ENCODE results near the gene ATP5F1E.

The ATP5F1E gene

DNA sequence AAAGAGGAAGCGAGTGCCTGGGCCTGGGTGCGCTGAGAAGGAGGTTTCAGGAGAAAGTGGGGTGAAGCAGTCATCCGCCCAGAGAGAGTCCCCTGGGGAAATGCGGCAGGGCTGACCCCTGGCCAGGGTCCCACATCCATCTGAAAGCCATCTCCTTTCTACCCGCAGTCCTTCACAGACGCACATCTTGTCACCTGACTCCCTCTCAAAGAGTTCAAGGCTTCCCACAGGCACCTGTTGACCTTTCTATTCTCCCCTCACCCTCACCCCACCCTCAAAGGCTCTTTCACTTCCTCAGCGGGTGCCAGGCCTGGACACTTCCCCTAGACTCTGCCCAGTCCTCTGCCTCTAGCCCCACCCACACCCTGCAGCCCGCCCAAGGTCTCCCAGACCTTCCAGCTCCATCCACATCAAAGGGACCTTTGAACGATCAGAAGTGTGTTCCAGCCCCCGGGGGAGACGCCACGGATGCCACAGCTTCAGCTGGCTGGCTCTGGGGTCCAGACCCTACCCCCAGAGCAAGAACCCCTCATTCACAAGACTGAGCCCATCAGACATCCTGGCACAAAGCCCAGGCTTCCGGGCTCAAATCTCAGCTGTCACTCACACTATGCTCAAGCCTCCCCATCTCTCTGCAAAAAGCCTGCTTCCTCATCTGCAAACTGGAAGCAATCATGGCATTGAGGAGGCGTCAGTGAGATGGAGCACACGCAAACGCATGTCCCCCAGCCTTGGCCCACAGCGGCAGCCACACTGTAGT is 27.2 kb downstream of the ATP5F1E start:
- no peak for DNase-seq

DNA sequence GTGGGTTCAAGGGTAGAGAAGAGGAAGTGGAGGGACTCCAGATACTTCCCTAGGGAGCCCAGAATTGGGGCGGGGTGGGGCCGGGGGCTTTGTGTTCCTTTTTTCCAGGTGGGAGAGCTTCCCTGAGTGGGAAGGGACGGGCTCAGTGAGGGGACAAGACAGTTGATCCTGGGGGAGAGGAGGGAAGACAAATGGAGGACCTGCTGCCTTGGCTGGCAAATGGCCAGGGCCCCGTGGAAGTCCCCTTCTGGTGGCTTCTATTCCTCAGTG is 27.7 kb downstream of the ATP5F1E start:
- DNase-seq: no peak

DNA sequence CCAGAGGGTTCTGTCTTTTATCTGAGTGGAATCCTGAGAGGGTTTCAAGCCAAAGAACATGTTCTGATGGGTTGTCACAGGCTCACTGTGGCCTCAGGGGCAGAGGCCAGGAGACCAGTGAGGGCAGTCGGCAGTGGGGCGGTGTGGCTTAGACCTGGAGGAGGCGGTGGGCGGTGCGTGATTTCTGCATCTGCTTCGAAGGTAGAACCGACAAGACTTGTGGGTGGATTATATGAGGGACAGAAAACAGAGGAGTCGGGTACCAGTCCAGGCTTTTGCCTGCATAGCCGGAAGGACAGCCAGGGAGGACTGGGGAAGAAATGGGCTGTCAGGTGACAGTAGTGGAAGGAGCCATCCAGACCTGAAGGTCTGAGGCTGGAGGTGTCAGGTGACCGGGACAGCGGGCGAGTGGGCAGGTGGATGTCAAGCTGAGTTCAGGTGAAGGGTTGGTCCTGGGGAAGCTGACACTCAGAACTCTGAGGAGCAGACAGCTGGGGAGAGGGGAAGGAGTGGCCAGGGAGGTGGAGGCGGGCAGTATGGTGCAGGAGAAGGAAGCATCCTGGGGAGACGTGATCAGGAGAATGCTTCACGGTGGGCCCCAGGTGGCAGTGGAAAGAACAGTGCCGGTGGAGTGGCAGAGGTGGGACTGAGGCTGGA is 28.2 kb downstream of the ATP5F1E start:
- no peak for DNase-seq

DNA sequence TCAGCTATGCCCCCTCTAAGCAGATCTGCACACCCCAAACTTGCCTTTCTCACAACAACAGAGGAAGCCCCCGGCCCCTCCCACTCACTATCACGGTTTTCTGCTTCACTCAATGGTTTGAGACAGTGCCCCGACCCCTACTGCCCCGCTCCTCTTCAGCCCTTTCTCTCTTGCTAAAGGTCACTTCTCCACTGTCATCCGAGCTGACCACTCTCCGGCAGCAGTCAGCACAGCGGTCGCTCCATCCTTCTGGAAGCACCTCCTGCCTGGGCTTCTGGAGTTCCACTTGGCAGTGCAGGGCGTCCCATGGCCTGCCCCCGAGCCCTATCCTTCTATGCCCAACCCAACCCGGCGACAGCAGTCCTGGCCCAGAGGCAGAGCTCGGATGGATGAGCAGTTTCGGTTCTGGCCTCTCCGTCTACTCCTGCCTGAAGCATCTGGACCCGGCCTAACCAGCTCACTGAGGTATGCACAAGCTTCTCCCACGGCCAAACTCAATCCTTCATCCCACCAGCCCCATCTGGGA is 29.2 kb downstream of the ATP5F1E start:
- DNase-seq: no peak

DNA sequence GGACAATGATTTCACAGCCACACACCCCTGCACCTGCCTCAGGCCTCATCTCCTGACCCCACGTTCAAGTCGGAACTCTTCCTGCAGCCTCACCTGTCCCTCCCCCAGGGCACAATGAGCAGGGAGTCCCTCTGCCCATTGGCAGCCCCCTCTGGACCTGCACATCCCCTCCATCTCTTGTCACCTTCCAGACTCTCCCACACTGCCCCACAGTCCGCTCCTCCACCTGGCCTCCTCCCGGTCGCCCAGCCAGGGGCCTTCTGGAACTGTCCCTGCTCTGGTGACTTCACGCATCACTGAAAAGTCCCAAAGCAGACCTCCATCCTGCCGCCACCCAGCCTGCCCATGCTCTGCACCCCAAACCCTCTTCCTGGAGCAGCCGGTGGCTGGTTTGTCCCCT is 29.7 kb downstream of the ATP5F1E start:
- DNase-seq: no peak

DNA sequence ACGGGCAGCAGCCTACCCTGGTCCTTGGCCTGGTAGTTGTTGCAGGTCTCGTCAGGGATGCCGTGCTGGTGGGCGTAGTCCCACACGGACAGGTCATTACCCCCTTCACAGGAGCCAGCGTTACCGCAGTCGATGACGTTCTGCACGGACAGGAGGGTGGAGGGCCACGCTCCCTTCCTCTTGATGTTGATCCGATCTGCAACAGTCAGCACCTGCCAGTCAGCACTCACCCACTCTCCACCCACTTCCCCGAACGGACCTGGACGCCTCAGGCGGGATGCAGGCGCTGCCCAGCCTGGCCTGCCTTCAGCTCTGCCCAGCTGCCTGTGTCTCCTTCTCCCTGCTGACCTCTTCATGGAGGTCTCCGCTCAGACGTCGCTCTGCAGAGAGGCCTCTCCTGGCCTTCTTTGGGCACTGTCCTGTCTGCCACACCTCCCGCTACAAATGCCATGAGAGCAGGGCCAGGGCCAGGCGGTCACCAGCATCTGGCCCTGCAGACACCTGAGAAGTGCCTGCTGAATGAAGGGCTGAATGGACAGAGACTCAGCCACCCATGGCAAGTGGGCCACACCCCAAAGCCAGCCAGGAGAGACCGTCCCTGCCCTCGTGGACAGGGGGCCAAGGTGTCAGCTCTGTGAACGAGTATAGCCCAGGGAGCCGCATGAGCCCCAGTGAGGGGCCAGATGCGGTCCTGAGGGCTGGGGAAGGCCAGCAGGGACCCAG is 30.5 kb downstream of the ATP5F1E start:
- no peak for DNase-seq

DNA sequence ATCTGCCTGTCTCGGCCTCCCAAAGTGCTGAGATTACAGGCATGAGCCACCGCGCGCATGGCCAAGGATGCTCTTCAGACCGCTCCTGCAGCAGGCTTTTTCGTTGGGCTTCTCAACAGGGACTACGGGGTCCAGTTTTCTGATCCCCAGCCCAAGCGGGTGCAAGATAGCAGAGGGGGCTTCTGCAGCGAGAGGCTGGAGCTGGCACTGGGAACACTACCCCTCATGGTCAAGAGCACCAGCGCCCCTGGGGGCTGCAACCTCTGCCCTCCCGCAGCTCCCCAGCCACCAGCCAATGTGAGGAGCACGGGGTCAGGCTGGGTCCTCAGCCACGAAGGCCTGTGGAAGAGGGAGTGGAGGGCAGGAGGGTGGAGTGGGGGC is 31.1 kb downstream of the ATP5F1E start:
- DNase-seq: no peak

DNA sequence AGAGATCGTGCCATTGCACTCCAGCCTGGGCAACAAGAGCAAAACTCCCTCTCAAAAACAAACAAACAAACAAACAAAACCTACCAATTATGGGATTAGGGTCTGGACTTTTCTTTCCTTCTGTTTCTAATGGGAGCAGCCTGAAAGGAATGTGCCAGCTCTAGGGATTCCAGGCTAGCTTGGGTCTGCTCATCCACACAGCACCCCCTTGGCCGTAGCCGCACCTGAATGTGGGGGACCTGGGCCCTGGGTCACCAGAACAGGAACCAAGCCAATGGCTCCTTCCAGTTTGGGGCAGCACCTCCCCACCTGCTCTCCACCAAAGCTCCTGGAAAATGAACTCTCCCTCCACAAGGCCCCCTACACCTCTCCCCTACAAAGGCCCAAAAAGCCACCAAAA is 31.8 kb downstream of the ATP5F1E start:
- no peak for DNase-seq

DNA sequence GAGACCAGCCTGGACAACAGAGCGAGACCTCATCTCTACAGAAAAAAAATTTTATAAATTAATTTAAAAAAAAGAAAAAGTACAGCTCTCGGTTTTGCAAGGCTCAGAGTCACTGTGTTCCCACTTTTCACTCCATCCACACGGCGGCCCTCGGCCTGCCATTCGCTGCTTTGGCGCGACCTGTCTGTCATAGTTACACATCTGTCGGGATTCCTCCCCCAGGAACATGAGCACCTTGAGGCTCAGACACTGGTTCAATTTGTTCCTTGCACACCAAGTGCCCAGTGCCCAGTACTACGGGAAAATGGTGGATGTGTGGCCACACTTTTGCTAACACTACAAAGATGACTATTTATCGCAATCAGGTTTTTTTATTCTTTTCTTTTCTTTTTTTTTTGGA is 33.5 kb downstream of the ATP5F1E start:
- DNase-seq: no peak

DNA sequence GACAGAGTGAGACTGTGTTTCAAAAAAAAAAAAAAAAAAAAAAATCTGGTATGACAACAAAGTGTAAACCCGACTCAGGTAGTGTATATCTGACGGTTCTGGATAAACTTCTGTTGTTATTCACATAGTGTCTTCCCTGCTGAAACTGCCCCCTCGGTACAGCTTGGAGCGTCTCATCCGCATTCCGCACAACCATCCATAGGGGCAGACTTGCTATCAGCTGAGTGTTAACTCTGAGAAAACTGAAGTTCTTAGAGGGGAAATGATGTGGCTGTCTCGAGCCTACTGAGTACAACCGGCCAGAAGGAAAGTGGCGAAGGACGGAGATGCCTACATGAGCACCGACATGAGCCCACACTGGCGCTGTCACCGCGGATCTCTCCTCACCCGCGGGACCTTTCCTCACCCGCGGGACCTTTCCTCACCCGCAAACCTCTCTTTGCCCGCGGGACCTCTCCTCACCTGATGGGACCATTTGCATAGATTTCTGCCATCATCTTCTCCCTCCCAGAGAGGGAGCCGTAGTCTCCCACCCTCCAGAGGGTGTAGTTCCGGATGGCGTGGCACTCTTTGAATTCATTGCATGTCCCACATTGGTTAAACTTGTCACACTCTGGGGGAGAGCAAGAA is 34.9 kb downstream of the ATP5F1E start:
- no peak for DNase-seq

DNA sequence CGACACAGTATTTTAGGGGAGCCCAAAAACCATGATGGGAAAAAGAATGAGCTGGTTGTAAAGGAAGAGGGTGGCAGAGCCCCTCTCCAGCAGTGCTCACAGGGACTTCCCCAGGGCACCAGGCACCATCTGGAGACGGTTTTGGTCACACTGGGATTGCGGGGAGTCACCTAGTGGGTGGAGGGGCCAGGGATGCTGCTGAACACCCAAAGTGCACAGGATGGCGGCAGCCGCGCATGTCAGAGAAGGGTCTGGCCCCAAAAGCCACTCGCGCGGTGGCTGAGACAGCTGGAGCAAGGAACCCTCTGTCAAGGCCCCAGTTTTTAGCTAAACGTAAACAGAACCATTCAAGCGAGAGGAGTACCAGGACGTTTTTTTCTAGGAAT is 35.9 kb downstream of the ATP5F1E start:
- no peak for DNase-seq

DNA sequence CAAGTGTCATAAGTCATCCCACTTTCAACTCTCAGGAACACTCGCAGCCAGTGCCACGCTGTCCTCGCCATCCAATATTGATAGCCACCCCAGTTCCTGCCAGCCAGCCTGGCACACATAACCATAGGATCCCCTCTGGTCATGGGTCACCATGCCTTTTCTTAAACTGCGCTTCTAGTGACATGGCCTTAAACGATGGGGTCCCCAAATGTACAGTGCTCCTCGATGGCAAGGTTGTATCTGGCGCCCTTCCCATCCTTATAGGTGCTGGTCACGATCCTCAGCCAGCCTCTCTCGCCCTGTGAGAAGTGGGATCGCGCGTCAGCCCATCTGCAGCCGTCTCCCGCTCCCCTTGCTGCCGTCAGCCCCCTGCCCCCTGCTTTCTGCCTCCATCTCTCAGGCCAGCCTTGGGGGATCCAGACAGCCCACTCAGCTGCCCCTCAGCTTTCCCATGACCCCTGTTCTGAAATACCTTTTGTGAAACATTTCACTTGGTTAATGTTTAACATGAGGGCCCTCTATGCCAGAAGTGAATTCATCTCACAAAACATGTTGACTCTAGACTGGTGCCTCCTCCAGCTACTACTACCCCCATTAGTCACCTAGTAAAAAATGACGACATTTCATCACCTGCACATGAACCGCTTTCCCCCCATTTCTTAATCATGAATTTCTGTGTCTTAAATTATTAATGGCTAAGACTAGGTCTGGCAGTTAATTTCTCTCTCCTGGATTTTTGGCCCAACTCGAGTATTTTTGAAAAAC is 36.5 kb downstream of the ATP5F1E start:
- DNase-seq: no peak

DNA sequence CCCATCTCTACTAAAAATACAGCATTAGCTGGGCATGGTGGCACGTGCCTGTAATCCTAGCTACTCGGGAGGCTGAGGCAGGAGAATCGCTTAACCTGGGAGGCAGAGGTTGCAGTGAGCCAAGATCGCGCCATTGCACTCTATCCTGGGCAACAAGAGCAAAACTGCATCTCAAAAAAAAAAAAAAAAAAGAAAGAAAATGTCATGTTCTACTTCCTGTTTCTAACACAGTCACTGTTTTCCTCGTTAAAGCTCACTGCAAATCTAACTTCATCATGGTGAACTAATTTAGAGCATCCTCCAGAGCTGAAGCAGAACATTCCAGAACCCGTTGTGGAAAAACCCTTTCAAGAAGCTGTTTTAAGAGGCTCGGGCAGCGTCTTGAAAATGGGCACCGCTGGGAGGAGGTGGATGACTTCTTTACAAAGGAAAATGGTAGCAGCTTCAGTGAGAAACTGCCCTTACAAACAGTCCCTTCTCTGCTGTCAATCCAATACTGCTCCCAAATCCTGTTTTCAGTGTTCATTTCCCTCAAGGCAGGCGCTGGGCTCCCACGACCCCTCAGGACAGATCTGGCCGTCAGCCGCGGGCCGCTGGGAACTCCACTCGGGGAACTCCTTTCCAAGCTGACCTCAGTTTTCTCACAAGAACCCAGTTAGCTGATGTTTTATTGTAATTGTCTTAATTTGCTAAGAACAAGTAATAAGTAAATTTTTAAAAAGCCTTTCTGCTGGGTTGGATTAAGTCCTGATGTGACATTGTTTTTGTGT is 37.6 kb downstream of the ATP5F1E start:
- no peak for DNase-seq

DNA sequence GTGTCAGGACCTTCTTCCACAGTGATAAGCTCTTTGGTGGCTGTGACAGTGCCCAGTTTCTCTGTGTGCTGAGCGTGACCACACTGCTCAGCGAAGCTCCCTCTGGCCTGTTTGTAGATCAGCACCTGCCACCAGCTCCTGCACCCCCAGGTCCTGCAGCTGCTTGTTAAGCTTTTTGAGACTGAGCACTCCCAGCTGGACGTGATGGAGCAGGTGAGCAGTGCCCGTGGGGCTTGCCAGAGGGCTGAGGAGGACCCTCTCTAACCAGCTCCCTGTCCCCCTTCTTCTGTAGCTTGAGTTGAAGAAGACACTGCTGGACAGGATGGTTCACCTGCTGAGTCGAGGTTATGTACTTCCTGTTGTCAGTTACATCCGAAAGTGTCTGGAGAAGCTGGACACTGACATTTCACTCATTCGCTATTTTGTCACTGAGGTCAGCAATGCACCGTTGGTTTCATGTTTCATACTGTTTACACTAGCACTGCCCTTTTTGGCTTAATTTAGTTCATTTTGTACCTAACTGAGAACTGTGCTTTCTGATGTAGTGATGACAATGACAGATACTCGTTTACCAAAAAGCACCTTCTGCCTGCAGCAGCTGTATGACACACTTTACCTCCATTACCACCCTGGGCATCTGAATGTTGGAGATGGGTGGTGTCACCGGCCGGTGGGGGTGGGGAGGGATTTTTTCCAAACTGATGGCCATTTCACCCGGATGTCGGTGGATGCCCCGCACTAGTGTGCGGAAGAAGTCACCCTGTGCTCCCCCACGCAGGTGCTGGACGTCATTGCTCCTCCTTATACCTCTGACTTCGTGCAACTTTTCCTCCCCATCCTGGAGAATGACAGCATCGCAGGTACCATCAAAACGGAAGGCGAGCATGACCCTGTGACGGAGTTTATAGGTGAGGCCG is 38.5 kb downstream of the ATP5F1E start:
- DNase-seq: no peak

DNA sequence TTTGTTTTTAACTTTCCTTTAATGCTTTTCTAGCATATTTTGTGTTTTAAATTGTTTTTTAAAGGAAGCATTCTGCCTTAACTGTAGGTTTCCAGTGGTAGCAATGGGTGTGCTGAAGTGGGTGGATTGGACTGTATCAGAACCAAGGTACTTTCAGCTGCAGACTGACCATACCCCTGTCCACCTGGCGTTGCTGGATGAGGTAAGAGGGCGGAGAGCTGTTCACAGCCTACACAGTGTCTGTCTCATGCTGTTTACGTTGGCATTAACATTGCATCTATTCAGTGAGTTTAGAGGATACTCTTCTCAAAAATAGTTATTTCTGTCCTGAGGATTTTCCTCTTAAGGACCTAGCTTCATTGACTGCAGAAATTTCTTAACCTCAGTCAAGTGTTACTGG is 39.2 kb downstream of the ATP5F1E start:
- no peak for DNase-seq

DNA sequence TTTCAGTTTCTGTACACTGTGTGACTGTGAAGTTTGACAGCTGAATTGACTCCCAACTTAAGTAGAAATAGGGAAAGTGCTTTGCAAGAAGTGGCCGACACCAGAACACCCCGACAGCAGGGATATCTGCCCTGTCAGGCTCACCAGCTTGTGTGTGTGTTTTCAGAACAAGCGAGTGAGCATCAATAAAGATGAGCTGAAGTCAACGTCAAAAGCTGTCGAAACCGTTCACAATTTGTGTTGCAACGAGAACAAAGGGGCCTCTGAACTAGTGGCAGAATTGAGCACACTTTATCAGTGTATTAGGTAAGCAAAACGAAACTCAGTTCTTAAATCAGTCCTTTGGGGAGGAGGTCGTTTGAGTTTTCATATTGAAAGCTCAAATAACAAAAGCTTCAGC is 40.4 kb downstream of the ATP5F1E start:
- no peak for DNase-seq

DNA sequence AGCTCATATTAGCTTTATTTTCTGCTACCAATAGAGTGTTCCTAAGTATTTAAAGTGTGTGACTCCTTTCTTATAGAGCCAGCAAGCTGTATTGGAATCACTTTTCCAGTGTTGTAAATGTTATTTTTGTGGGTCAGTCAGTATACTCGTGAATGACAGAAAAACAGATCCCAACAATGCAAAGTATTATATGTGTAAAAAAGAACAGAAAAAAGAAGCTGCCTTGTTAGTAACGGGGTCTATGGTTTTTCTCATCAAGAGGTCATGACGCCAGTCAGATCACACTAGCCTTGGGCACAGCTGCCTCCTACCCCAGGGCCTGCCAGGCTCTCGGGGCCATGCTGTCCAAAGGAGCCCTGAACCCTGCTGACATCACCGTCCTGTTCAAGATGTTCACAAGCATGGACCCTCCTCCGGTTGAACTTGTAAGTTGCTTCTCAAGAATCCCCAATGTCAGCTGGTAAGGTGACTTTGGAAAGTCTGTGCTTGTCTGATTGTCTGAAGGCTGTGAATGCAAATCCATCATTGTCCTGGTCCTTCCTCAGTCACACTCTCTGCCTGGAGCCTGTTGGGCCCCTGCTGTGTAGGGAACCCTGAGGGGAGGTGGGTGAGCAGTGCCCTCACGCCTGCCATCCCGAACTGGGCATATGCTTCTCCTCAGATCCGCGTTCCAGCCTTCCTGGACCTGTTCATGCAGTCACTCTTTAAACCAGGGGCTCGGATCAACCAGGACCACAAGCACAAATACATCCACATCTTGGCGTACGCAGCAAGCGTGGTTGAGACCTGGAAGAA is 41.3 kb downstream of the ATP5F1E start:
- no peak for DNase-seq

DNA sequence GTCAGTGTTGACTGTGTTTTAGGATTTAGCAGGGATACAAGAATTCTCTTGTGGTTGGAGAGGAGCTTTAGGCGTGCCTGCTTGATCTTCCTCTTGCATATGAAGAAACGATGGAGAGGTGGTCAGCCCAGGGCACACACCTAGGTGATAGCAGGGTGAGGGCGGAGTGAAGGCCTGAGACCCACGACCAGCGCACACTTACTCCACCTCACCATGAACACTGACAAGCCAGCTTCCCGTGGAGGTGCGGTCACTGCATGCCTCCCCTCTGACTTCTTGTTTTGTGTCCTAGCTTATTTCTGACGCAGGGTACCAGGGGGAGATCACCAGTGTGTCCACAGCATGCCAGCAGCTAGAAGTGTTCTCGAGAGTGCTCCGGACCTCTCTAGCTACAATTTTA is 42.9 kb downstream of the ATP5F1E start:
- no peak for DNase-seq

DNA sequence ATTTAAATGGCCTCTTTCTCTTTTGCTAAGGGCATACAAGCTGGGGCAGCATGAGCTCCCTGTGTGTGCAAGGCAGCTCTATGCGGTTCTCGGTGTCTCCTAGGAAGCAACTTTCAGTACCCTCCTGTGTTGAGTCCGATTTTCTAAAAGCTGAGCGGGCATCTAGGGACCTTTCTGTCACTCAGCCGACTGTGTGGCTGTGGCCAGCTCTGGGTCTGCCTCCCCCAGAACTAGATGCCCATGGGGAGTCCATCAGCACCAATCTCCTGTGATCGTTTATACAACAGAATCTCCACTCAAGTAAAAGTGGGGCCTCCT is 43.6 kb downstream of the ATP5F1E start:
- DNase-seq: no peak

DNA sequence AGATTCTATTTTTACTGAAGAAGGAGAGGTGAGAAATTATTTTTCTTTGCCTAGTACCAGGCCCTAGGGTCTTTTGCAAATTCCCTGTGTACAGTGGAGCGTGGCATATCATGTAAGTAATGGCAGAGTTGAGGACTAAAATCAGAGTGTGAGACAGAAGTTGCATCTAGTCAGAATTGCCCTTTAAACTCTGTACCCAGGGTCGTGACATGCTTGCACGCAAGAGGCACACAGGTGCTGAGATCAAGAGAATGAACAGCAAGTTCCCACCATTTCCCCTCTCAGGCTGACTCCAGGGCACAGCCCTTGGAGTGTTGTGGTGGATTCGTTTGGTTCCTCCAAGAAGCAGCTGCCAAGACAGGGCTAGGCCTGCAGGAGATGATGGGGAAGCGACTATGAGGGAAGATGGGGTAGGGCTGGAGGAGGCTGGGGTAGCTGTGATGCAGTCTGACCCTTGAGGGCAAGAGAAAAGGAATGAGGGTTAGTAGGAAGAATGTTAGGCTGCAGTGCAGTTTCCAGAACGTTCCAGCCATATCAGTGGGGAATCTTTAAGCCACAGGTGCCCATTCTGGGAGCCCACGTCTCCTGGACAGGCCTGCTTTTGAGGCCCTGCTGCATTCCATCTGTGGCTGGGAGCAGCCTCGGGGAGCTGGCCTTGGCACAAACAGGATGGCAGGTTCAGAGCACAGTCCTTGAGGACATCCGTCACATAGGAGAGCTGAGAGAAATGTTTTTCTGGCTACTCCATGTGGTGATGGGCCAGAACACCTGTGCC is 44.2 kb downstream of the ATP5F1E start:
- DNase-seq: no peak
